ENCODE results near the gene CRCP. TPM values are rescaled to one million over a fixed set of nuclear protein-coding genes. Genes with fewer than 3 reads are reported as not detected.

CRCP gene
- total RNA-seq, 4 donors from 2014 or later: 23.9 to 49.4 (median 41.8) TPM

DNA sequence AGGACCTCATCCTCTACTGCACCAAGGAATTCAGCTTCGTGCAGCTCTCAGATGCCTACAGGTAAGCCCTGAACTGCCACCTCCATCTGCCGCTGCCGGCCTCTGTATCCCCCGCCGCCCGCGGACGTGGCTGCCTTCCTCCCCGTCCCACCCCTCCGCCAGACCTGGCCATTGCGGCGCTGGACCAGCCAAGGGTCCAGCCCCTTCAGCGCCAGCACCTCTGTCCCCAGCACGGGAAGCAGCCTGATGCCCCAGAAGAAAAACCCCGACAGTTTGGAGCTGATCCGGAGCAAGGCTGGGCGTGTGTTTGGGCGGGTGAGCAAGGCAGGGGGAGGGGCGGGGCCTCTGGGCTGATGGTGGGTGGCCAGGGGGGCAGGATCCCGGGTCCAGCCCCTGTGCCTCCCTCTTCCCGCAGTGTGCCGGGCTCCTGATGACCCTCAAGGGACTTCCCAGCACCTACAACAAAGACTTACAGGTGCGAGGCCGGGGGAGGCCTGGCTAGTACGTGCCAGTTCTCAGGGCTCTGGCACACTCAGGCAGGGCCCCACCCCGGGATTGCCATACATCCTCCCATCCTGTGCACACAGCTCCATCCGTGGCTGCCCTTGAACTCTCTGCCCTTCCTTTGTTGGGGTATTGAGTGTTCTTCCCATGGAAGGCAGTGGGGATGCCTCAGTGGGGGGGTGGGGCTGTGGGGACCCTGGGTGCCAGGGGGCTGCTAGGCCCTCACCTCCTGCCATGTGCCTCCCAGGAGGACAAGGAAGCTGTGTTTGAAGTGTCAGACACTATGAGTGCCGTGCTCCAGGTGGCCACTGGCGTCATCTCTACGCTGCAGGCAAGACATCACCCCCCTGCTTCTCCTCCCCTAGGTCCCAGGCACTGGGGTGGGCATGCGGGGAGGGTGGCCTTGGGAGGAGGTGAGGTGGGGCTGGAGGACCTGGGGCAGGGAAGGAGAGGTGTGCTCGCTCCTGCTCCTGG is 25.5 kb upstream of the CRCP start:
- no peaks in the 10 kb centered on the region for H3K27me3 ChIP-seq
- TF ChIP-seq POLR2A (IDR thresholded peaks at IDR 0.05) (no peak), EP300 (IDR thresholded peaks at IDR 0.05) (no peak)
- TF ChIP-seq, protein P1, sequence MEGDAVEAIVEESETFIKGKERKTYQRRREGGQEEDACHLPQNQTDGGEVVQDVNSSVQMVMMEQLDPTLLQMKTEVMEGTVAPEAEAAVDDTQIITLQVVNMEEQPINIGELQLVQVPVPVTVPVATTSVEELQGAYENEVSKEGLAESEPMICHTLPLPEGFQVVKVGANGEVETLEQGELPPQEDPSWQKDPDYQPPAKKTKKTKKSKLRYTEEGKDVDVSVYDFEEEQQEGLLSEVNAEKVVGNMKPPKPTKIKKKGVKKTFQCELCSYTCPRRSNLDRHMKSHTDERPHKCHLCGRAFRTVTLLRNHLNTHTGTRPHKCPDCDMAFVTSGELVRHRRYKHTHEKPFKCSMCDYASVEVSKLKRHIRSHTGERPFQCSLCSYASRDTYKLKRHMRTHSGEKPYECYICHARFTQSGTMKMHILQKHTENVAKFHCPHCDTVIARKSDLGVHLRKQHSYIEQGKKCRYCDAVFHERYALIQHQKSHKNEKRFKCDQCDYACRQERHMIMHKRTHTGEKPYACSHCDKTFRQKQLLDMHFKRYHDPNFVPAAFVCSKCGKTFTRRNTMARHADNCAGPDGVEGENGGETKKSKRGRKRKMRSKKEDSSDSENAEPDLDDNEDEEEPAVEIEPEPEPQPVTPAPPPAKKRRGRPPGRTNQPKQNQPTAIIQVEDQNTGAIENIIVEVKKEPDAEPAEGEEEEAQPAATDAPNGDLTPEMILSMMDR (IDR thresholded peaks at IDR 0.05): no peak
- no peaks in the 10 kb centered on the region for H3K9me3 ChIP-seq
- WGBS, 2 donors: 72 to 73% methylated on average over 27 to 31 of the region's 32 CpGs
- H3K4me1 ChIP-seq: no peaks in the 10 kb centered on the region
- H3K4me3 ChIP-seq: no peak overlapping the region
- no peak overlapping the region for H3K27ac ChIP-seq
- no peak for DNase-seq (ENCODE audit: low spot score in 2 of 2)
- peaks cover 0 to 83% (median 0%) of the 10 kb centered on the region in 3 donors for H3K36me3 ChIP-seq

DNA sequence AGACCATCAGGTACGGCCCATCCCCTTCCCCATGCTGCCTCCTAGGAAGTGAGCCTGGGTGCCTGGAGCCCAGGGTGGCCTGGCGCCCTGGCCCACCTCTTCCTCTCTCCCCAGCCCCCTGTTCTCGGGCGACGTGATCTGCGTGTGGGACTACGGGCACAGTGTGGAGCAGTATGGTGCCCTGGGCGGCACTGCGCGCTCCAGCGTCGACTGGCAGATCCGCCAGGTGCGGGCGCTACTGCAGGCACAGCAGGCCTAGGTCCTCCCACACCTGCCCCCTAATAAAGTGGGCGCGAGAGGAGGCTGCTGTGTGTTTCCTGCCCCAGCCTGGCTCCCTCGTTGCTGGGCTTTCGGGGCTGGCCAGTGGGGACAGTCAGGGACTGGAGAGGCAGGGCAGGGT is 22.0 kb upstream of the CRCP start:
- 96 to 100% methylated on average over 10 to 18 of the region's 19 CpGs for WGBS, 2 donors
- peaks cover 0 to 61% (median 0%) of the 10 kb centered on the region in 3 donors for H3K36me3 ChIP-seq

DNA sequence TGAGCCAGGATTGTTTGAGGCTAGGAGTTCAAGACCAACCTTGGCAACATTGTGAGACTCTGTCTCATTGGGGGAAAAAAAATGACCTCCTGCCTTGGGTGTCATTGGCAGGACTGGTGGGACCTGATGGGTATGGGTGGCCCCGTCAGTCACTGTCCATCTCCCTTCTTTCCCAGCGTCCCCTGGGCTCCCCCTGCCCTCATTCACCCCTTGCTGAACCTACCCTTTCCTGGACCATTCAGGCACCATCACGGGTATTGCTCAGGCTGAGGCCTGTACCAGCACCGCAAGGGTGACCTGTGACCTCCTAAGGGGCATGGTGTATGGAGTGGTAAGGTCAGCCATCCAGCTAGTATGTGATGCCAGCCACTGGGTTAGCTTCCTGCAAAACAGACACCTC is 19.6 kb upstream of the CRCP start:
- TF ChIP-seq EP300 (IDR thresholded peaks at IDR 0.05) (no peak), POLR2A (IDR thresholded peaks at IDR 0.05) (no peak)
- TF ChIP-seq, protein P1 (IDR thresholded peaks at IDR 0.05): no peak
- H3K9me3 ChIP-seq: no peaks in the 10 kb centered on the region
- peaks cover 0 to 6% (median 0%) of the 10 kb centered on the region in 4 donors for H3K4me1 ChIP-seq
- 80 to 90% methylated on average over 4 of the region's 4 CpGs for WGBS, 2 donors
- H3K4me3 ChIP-seq: no peak overlapping the region
- no peaks in the 10 kb centered on the region for H3K27me3 ChIP-seq
- H3K36me3 ChIP-seq: peaks cover 0 to 43% (median 0%) of the 10 kb centered on the region in 3 donors
- H3K27ac ChIP-seq: no peak overlapping the region
- DNase-seq (ENCODE audit: low spot score in 2 of 2): no peak

More for the DNA sequence above, 22.0 kb upstream of the CRCP start:
- Histone ChIP-seq H3K4me1 (no peaks in the 10 kb centered on the region), H3K27ac (no peak overlapping the region), H3K4me3 (no peak overlapping the region), H3K9me3 (no peaks in the 10 kb centered on the region), H3K27me3 (no peaks in the 10 kb centered on the region)
- DNase-seq (ENCODE audit: low spot score in 2 of 2): no peak
- no peak for TF ChIP-seq EP300 (IDR thresholded peaks at IDR 0.05)
- TF ChIP-seq, protein P1 (IDR thresholded peaks at IDR 0.05): no peak
- TF ChIP-seq POLR2A (IDR thresholded peaks at IDR 0.05): no peak

DNA sequence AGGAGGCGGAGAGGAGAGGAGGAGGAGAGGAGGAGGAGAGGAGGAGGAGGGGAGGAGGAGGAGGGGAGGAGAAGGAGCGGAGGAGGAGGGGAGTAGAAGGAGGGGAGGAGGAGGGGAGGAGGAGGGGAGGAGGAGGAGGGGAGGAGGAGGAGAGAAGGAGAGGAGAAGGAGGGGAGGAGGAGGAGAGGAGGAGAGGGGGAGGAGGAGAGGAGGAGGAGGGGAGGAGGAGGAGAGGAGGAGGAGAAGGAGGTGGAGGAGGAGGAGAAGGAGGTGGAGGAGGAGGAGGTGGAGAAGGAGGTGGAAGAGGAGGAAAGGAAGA is 15.5 kb upstream of the CRCP start:
- H3K27me3 ChIP-seq: no peaks in the 10 kb centered on the region
- no peak for DNase-seq (ENCODE audit: low spot score in 2 of 2)
- no peaks in the 10 kb centered on the region for H3K9me3 ChIP-seq
- H3K4me1 ChIP-seq: peaks cover 0 to 13% (median 0%) of the 10 kb centered on the region in 4 donors
- TF ChIP-seq POLR2A (IDR thresholded peaks at IDR 0.05) (no peak), EP300 (IDR thresholded peaks at IDR 0.05) (no peak)
- TF ChIP-seq, protein P1 (IDR thresholded peaks at IDR 0.05): no peak
- WGBS, 2 donors: 43 to 50% methylated on average over 1 of the region's 2 CpGs
- peaks cover 0 to 12% (median 0%) of the 10 kb centered on the region in 3 donors for H3K36me3 ChIP-seq
- peak overlapping the region in 1 of 4 donors; percentile 56 for H3K4me3 ChIP-seq
- peak overlapping the region in 3 of 4 donors; percentile 87 to 91 (median 89) for H3K27ac ChIP-seq
